ENCODE measurements around the gene ALKBH4. TPM values are rescaled to one million over a fixed set of nuclear protein-coding genes. Genes with fewer than 3 reads are reported as not detected.

Gene ALKBH4
- total and polyA plus RNA-seq, 10 of the 15 experiments (the other 5 are each of a cell fraction or from before 2014, with no cell fraction given): 4.1 to 16.9 (median 11.3) TPM

GRCh38 chr7:102439963-102440795 lies 24.5 kb downstream of the ALKBH4 start:
- WGBS (ENCODE audit: insufficient coverage, insufficient replicate concordance, low lambda C conversion rate, missing lambda C conversion rate): 98% methylated on average over 17 of the region's 17 CpGs
- Histone ChIP-seq H3K4me2 (ENCODE audit: control insufficient read depth, insufficient read depth) (no peak overlapping the region; the same call in 1 of the 2 replicates), H3K4me3 (no peak overlapping the region), H3K36me3 (ENCODE audit: control insufficient read depth in 2 of 2, insufficient read depth in 2 of 2, low read length in 1 of 2) (peaks cover 13 to 16% of the 10 kb centered on the region in 2 experiments), H2AFZ (ENCODE audit: control insufficient read depth, low read depth, low read length) (no peak overlapping the region), H4K20me1 (ENCODE audit: control insufficient read depth, insufficient read depth) (no peaks in the 10 kb centered on the region), H3K27ac (ENCODE audit: control insufficient read depth, insufficient read depth) (peak overlapping the region; percentile 99; the same call in 1 of the 2 replicates), H3K9me3 (replicated peaks; ENCODE audit: control insufficient read depth, insufficient read depth, low read length) (no peaks in the 10 kb centered on the region), H3K79me2 (ENCODE audit: control insufficient read depth, insufficient read depth, low read length) (peaks cover 28% of the 10 kb centered on the region), H3K4me1 (ENCODE audit: control insufficient read depth, insufficient read depth, low read length) (peaks cover 44% of the 10 kb centered on the region), H3K9ac (ENCODE audit: control insufficient read depth, insufficient read depth, low read length) (no peak overlapping the region), H3K27me3 (replicated peaks in 1 of 2; ENCODE audit: control insufficient read depth in 2 of 2, insufficient read depth in 2 of 2, low read length in 1 of 2) (no peaks in the 10 kb centered on the region)
- TF ChIP-seq SP1 (IDR thresholded peaks at IDR 0.05; ENCODE audit: low read depth, low read length) (no peak), SREBF1 (IDR thresholded peaks at IDR 0.05; ENCODE audit: low read length) (no peak), USF2 (IDR thresholded peaks at IDR 0.05; ENCODE audit: borderline replicate concordance, low read depth, low read length) (no peak), TCF12 (IDR thresholded peaks at IDR 0.05; ENCODE audit: low read depth, low read length) (no peak), MEF2A (IDR thresholded peaks at IDR 0.05; ENCODE audit: insufficient read depth, low read depth, low read length) (no peak), CUX1 (IDR thresholded peaks at IDR 0.05; ENCODE audit: insufficient replicate concordance, low read depth, low read length) (no peak), SIN3A (IDR thresholded peaks at IDR 0.05; ENCODE audit: low read depth, low read length) (no peak), GABPA (IDR thresholded peaks at IDR 0.05; ENCODE audit: low read depth) (no peak), BRCA1 (IDR thresholded peaks at IDR 0.05; ENCODE audit: low read depth, low read length) (no peak), POLR2AphosphoS2 (IDR thresholded peaks at IDR 0.05; ENCODE audit: low read depth, low read length) (no peak), MYB (IDR thresholded peaks at IDR 0.05; ENCODE audit: borderline replicate concordance, low read depth, low read length) (no peak), ZNF24 (IDR thresholded peaks at IDR 0.05) (no peak)
- in situ Hi-C loops (cut with MboI) (no loop called here), intact Hi-C loops (cut with micrococcal nuclease; ENCODE audit: unreplicated experiment) (loop anchor here (5.0 kb wide), 1 partner anchor 583 kb away; no protein-coding TSS in a partner anchor)
- ATAC-seq (no peak), FAIRE-seq (no peak), DNase-seq (ENCODE audit: low read depth, low spot score) (no peak)
- BruUV-seq (replicated peaks): no TSS peak
- ChIA-PET POLR2A (interaction anchor here (1.7 to 9.7 kb wide), 4 partner anchors 11 to 36 kb away, joined by 4 to 210 read pairs (median 15); partner anchors contain the start of gene ORAI2), RAD21 (ENCODE audit: unreplicated experiment) (interaction anchor here (0.6 to 9.0 kb wide), 3 partner anchors 14 to 35 kb away, joined by 3 to 115 read pairs (median 11); no protein-coding TSS in a partner anchor), SMC1A (ENCODE audit: uncharacterized antibody, unreplicated experiment) (interaction anchor here (0.9 to 5.8 kb wide), 7 partner anchors 15 to 152 kb away, joined by 3 to 76 read pairs (median 6); no protein-coding TSS in a partner anchor), CTCF (interaction anchor here (0.6 to 3.0 kb wide), 6 partner anchors 10 to 53 kb away, joined by 3 to 13 read pairs (median 3); no protein-coding TSS in a partner anchor)

Data from GM12878 (cell line).